Esophagus muscularis mucosa (tissue), 4 donors: ENCODE measurements around the gene ATAD2B. TPM values are rescaled to one million over a fixed set of nuclear protein-coding genes. Genes with fewer than 3 reads are reported as not detected.
"Not testable (repeated sequence)": the region's sequence is repeated elsewhere in the genome, so short reads cannot be mapped to it uniquely, and the experiment has no call there.

Experiments used
- DNase-seq: peaks from one replicate; pipeline ENCODE4 v3.0.0-alpha.2; 2017; ENCODE audit errors: extremely low spot score
- H3K27ac ChIP-seq, 4 donors: fragments of 200-600 bp; sonication (generic); replicated peaks in 1 of 4; 1 replicate in 3 of 4; 2 replicates in 1 of 4; pipeline ENCODE4 v1.5.1; 2016 to 2019; ENCODE audit warnings: mild to moderate bottlenecking in 1 of 4
- H3K27me3 ChIP-seq, 4 donors: fragments of 200-600 bp; sonication (generic); one replicate each; pipeline versions ENCODE4 v1.5.1 to v1.6.0; 2016 to 2019
- H3K36me3 ChIP-seq, 4 donors: fragments of 200-600 bp; sonication (generic); one replicate each; pipeline ENCODE4 v1.5.1; 2016 to 2019
- H3K4me1 ChIP-seq, 4 donors: fragments of 200-600 bp; sonication (generic); one replicate each; pipeline ENCODE4 v1.5.1; 2016 to 2019
- H3K4me3 ChIP-seq, 4 donors: fragments of 200-600 bp; sonication (generic); 1 replicate in 2 of 4; 2 replicates in 2 of 4; pipeline ENCODE4 v1.5.1; 2016 to 2019; ENCODE audit warnings: mild to moderate bottlenecking in 4 of 4, moderate library complexity in 1 of 4
- H3K9me3 ChIP-seq, 4 donors: fragments of 200-600 bp; sonication (generic); 1 replicate in 3 of 4; 2 replicates in 1 of 4; pipeline ENCODE4 v1.5.1; 2016 to 2019
- CTCF ChIP-seq, 3 experiments: fragments of 200-600 bp in 2 of 3; fragments of 450-650 bp in 1 of 3; sonication (generic) in 2 of 3; IDR thresholded peaks; one replicate each; pipeline ENCODE4 v1.5.1; 2017 to 2019; ENCODE audit warnings: antibody characterized with exemption in 3 of 3, mild to moderate bottlenecking in 2 of 3, moderate library complexity in 1 of 3
- EP300 ChIP-seq: sonication (generic); formaldehyde crosslinking; IDR thresholded peaks from one replicate; pipeline ENCODE4 v1.6.1; 2017; ENCODE audit warnings: antibody characterized with exemption
- POLR2A ChIP-seq: fragments of 450-650 bp; IDR thresholded peaks from one replicate; pipeline ENCODE4 v1.6.1; 2017; ENCODE audit warnings: antibody characterized with exemption, moderate library complexity, mild to moderate bottlenecking, low read depth
- POLR2AphosphoS5 ChIP-seq, 2 donors: sonication (generic); formaldehyde crosslinking; IDR thresholded peaks; one replicate each; pipeline ENCODE4 v1.6.1; 2017; ENCODE audit warnings: antibody characterized with exemption in 2 of 2
- WGBS: methylation state at CpG from one replicate; pipeline ENCODE4 v1.1.5; 2018; 5-methylcytosine and 5-hydroxymethylcytosine counted together
- intact Hi-C: fragments of 100-400 bp; cut with DNase I; formaldehyde crosslinking; loops from one replicate; pipeline ENCODE4 v1.15.1; 2023
- total RNA-seq, 4 donors: library from RNA; depleted of rRNA; stranded (reverse); fragments of >200 nt; gene quantifications; one replicate each; pipeline versions ENCODE4 v1.1.0 to v1.2.1, GENCODE V29; 2016

ATAD2B gene
- total RNA-seq, 4 donors from 2014 or later = 8.0 to 17.4 (median 13.5) TPM

GRCh38 chr2:23782646-23783045 lies 144.3 kb downstream of the ATAD2B start:
- TF ChIP-seq CTCF (IDR thresholded peaks at IDR 0.05) (no peak), EP300 (no peak), POLR2A (no peak), POLR2AphosphoS5 (IDR thresholded peaks at IDR 0.05) (no peak)
- intact Hi-C loops = no loop called here
- 71% methylated on average over 1 of the region's 1 CpG for WGBS
- Histone ChIP-seq H3K27ac (no peak overlapping the region), H3K9me3 (no peaks in the 10 kb centered on the region), H3K27me3 (no peaks in the 10 kb centered on the region), H3K4me3 (no peak overlapping the region), H3K36me3 (peaks cover 4 to 63% (median 26%) of the 10 kb centered on the region in 4 donors), H3K4me1 (no peaks in the 10 kb centered on the region)
- DNase-seq = no peak

- H3K27me3 ChIP-seq = no peaks in the 10 kb centered on the region
- peaks cover 4 to 63% (median 26%) of the 10 kb centered on the region in 4 donors for H3K36me3 ChIP-seq
- H3K4me1 ChIP-seq = no peaks in the 10 kb centered on the region
- H3K9me3 ChIP-seq = no peaks in the 10 kb centered on the region
- WGBS = 84% methylated on average over 2 of the region's 2 CpGs
- DNase-seq = no peak
- intact Hi-C loops = no loop called here
- H3K4me3 ChIP-seq = no peak overlapping the region
- TF ChIP-seq POLR2AphosphoS5 (IDR thresholded peaks at IDR 0.05) (no peak), POLR2A (no peak), EP300 (no peak), CTCF (IDR thresholded peaks at IDR 0.05) (no peak)
- no peak overlapping the region for H3K27ac ChIP-seq
These were observed 144.8 kb downstream of the ATAD2B start for GRCh38 chr2:23782126-23782525.

- H3K27ac ChIP-seq, DNase-seq, H3K4me1 ChIP-seq, H3K4me3 ChIP-seq, H3K9me3 ChIP-seq, H3K27me3 ChIP-seq, intact Hi-C loops: not testable (repeated sequence)
- WGBS = 94% methylated on average over 10 of the region's 10 CpGs
- H3K36me3 ChIP-seq = peaks cover 0 to 56% (median 20%) of the 10 kb centered on the region in 4 donors
These were observed 146.5 kb downstream of the ATAD2B start for GRCh38 chr2:23780465-23780864.

- H3K4me3 ChIP-seq = no peak overlapping the region
- H3K4me1 ChIP-seq = no peaks in the 10 kb centered on the region
- no peaks in the 10 kb centered on the region for H3K27me3 ChIP-seq
- peaks cover 6 to 58% (median 31%) of the 10 kb centered on the region in 4 donors for H3K36me3 ChIP-seq
- DNase-seq = no peak
- 59% methylated on average over 2 of the region's 2 CpGs for WGBS
- no peak for TF ChIP-seq POLR2A
- TF ChIP-seq EP300 = no peak
- TF ChIP-seq CTCF (IDR thresholded peaks at IDR 0.05) = no peak
- TF ChIP-seq POLR2AphosphoS5 (IDR thresholded peaks at IDR 0.05) = no peak
- no peaks in the 10 kb centered on the region for H3K9me3 ChIP-seq
- H3K27ac ChIP-seq = no peak overlapping the region
- intact Hi-C loops = no loop called here
These were observed 149.1 kb downstream of the ATAD2B start for GRCh38 chr2:23777826-23778225.

GRCh38 chr2:23776021-23776420 lies 150.9 kb downstream of the ATAD2B start:
- Histone ChIP-seq H3K27me3 (no peaks in the 10 kb centered on the region), H3K36me3 (peaks cover 6 to 66% (median 34%) of the 10 kb centered on the region in 4 donors), H3K9me3 (no peaks in the 10 kb centered on the region), H3K4me3 (no peak overlapping the region), H3K27ac (no peak overlapping the region), H3K4me1 (no peaks in the 10 kb centered on the region)
- intact Hi-C loops = no loop called here
- no peak for DNase-seq
- no peak for TF ChIP-seq POLR2A
- no peak for TF ChIP-seq POLR2AphosphoS5 (IDR thresholded peaks at IDR 0.05)
- no peak for TF ChIP-seq CTCF (IDR thresholded peaks at IDR 0.05)
- TF ChIP-seq EP300 = no peak
- WGBS = 99% methylated on average over 6 of the region's 6 CpGs
